ENCODE results near the gene RAPGEF2.
"Not testable (repeated sequence)": the region's sequence is repeated elsewhere in the genome, so short reads cannot be mapped to it uniquely, and the experiment has no call there.

RAPGEF2 gene

DNA sequence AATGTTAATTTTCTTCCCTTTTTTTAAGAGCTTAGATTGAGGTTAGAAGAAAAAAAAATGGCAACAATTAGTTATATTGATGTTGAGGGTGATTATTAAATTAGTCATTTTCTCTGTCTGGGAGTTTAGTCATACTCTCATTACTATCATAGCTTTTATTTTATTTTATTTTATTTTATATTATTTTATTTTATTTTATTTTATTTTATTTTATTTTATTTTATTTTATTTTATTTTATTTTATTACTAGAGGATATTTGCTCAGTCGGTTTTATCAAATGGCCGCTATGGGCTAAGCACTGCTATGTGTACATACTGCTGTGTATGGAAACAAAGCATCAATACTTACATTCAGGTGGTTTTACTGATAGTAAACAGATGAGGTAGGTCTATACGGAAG lies 239.5 kb downstream of the RAPGEF2 start:
- no peak for FAIRE-seq

DNA sequence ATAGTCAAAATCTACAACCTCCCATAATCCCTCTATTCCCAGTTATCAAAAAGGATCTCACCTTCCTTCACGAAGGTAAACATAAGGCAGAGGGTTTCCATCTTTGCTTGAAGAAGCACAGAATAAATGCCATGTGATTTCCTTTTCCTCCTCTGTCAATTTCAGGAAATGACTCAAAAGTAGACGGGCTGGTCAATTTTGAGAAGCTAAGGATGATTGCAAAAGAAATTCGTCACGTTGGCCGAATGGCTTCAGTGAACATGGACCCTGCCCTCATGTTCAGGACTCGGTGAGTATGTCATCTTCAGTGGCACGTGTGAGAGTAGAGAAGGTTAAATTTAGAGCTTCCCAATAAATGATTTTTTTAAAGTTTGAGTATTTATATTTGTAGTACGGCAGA lies 240.2 kb downstream of the RAPGEF2 start:
- FAIRE-seq: no peak

DNA sequence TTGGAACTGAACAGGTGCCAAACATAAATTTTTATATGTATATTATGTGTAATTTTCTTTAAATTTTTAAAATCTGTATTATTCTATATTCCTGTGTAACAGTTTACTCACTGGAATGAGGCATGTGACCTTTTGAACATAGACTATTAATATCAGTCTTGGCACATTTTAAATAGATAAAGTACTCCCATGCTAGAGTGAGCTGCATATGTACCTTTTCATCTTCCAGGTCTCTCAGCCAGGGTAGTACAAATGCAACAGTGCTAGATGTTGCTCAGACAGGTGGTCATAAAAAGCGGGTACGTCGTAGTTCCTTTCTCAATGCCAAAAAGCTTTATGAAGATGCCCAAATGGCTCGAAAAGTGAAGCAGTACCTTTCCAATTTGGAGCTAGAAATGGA lies 242.0 kb downstream of the RAPGEF2 start:
- no peak for FAIRE-seq

GRCh38 chr4:159346681-159347080 lies 243.8 kb downstream of the RAPGEF2 start:
- no peak for FAIRE-seq

DNA sequence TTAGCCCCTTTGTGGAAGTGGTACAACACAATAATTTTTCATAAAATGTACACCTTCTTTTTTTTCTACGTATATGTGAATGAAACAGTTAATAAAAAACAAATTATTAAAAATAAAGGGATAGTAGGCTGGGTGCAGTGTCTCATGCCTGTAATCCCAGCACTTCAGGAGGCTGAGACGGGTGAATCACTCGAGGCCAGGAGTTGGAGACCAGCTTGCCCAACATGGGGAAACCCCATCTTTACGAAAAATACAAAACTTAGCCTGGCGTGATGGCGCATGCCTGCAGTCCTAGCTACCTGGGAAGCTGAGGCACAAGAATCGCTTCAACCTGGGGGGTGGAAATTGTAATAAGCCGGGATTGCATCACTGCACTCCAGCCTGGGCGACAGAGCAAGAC lies 244.9 kb downstream of the RAPGEF2 start:
- FAIRE-seq: no peak

- no peak for FAIRE-seq
Observed at GRCh38 chr4:159349332-159349731, 246.5 kb downstream of the RAPGEF2 start.

GRCh38 chr4:159352609-159353008 lies 249.7 kb downstream of the RAPGEF2 start:
- no peak for FAIRE-seq

GRCh38 chr4:159353422-159354116 lies 250.7 kb downstream of the RAPGEF2 start:
- no peak for FAIRE-seq

- no peak for FAIRE-seq
Observed at GRCh38 chr4:159355466-159355865, 252.6 kb downstream of the RAPGEF2 start.

GRCh38 chr4:159357350-159357749 lies 254.5 kb downstream of the RAPGEF2 start:
- FAIRE-seq: no peak

DNA sequence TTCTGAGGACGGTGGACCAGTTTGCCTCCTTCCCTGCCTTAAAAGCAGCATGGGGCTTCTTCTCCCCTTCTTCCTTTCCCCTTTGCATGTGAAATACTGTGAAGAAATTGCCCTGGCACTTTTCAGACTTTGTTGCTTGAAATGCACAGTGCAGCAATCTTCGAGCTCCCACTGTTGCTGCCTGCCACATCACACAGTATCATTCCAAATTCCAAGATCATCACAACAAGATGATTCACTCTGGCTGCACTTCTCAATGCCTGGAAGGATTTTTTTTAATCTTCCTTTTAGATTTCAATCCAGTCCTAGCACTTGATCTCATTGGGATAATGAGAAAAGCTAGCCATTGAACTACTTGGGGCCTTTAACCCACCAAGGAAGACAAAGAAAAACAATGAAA lies 255.3 kb downstream of the RAPGEF2 start:
- no peak for FAIRE-seq

DNA sequence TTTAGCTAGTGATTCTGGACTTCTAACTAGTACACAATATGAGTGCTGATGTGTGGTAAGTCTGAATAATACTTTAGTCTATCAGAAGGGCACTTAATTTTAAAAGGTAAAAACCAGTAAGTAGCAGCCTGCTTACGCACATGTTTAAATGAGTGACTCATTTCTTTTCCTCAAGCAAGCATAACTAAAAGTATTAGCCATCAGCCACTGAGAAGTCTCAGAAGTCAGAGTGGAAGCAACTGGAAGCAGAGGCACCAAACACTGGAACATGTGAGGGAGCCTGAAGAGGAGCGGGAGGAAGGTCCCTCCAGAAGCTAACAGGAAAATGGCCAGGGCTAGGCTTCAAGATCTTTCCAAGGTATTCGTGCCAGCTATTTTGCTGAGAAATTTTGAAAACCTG lies 257.7 kb downstream of the RAPGEF2 start:
- no peak for FAIRE-seq

DNA sequence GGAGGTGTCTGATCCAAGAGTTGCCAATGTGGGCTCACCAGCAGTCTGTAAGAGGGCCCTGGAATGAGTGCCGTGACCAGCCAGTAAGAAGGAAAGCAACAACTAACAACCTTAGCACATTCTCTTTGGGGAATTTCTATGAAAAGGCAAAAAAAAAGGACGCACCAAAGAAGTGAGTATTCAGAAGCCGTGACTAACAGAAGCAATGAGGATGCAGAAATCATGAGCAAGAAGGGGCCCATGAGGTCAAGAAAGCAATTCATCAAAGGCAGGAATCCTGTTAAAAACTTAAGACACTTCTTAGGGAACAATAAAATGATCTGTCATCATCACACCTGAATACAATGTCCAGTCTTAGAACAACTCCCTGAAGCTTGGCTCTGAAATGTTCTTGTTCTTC lies 260.5 kb downstream of the RAPGEF2 start:
- no peak for FAIRE-seq

- no peak for FAIRE-seq
Observed at GRCh38 chr4:159366966-159367780, 264.3 kb downstream of the RAPGEF2 start.

GRCh38 chr4:159367781-159368080 lies 264.9 kb downstream of the RAPGEF2 start:
- no peak for FAIRE-seq

- no peak for FAIRE-seq
Observed at GRCh38 chr4:159368320-159368719, 265.4 kb downstream of the RAPGEF2 start.

DNA sequence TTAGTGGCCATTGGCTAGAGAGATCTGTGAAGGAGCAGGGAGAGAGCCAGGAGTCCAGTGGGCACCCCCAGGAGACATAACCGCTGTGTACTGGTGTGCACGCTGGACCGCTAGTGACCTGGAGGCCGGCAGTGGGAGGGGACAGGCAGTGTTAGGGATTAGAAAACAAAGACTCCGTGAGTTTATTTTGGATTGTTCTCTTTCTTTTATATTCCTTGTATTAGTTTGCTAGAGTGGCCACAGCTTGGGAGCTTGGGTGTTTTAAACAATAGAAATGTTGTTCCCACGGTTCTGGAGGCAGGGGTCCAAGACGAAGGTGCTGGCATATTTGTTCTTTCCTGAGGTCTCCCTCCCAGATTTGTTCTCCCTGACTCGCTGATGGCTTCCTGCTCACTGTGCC lies 266.4 kb downstream of the RAPGEF2 start:
- no peak for FAIRE-seq

DNA sequence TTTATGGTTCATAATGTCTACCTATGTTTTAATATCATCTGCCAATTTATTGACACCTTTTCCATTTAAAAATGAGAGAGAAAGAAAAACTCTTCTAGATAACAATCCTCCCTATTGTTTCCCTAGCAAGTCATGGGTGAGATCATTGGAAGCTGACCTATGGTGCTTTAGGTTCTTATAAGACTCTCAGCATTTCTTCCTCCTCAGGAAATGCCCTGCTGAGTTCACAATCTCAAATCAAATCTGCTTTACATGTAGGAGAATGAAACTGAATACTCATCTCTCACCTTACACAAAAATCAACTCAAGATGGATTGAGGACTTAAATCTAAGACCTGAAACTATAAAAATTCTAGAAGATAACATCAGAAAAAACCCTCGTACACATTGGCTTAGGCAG lies 267.4 kb downstream of the RAPGEF2 start:
- no peak for FAIRE-seq

GRCh38 chr4:159374749-159375530 lies 272.1 kb downstream of the RAPGEF2 start:
- no peak for FAIRE-seq

- FAIRE-seq: no peak
Observed at GRCh38 chr4:159376289-159376688, 273.4 kb downstream of the RAPGEF2 start.

DNA sequence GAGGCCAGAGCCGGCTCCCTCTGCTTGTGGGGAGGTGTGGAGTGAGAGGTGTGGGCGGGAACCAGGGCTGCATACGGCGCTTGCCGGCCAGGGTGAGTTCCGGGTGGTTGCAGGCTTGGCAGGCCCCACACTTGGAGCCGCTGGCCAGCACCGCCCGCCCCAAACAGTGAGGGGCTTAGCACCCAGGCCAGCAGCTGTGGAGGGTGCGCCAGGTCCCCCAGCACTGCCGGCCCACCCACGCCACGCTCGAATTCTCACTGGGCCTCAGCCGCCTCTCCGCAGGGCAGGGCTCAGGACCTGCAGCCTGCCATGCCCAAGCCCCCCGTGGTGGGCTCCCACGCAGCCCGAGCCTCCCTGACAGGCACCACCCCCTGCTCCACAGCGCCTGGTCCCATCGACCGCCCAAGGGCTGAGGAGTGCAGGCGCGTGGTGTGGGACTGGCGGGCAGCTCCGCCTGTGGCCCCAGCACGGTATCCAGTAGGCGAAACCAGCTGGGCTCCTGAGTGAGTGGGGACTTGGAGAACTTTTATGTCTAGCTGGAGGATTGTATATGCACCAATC lies 275.3 kb downstream of the RAPGEF2 start:
- no peak for FAIRE-seq

DNA sequence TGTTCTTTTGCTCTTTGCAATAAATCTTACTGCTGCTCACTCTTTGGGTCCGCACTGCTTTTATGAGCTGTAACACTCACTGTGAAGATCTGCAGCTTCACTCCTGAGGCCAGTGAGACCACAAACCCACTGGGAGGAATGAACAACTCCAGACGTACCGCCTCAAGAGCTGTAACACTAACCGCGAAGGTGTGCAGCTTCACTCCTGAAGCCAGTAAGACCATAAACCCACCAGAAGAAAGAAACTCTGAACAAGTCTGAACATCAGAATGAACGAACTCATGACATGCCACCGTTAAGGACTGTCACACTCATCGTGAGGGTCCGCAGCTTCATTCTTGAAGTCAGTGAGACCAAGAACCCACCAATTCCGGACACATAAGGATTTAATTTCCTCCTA lies 276.2 kb downstream of the RAPGEF2 start:
- FAIRE-seq: not testable (repeated sequence)

DNA sequence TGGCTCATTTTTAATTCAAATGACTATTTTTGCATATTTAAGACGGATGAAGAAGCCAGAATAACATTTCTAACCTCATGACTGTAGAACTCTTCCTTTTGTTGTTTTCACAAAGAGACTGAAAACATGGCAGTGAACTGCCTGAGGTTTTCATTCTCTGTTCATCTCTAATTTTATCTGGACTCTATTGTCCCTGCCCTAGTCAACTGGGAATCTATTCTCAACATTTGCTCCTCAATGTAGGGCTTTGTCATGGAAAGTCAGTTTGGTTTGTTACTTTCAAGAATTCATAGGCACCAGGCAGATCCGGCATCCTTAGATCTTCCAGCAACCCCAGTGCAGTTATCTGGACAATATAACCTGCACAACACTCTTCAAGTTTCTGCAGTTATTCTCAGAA lies 277.0 kb downstream of the RAPGEF2 start:
- FAIRE-seq: no peak

Measured in colon (tissue), 2 donors.